H1 (cell line): ENCODE results near the gene TNIK. TPM values are rescaled to one million over a fixed set of nuclear protein-coding genes. Genes with fewer than 3 reads are reported as not detected.

ENCODE experiments used
- CTCF ChIA-PET: fragments of 300-600 bp; sonication (Branson Sonifier 250); formaldehyde crosslinking; loops from one replicate; lab custom pipeline; 2021; ENCODE audit not compliant: partially characterized antibody; lab: Charles Lee
- POLR2A ChIA-PET: fragments of 300-600 bp; sonication (Branson Sonifier 250); formaldehyde crosslinking; loops from one replicate; lab custom pipeline; 2021; ENCODE audit warnings: inconsistent platforms; ENCODE audit not compliant: partially characterized antibody; lab: Charles Lee
- DNase-seq, 2 experiments: peaks; one replicate each; pipeline versions ENCODE4 v3.0.0 to v3.0.0-alpha.2; 2010 to 2022; ENCODE audit warnings: low spot score in 2 of 2, low read depth in 1 of 2, mixed read lengths in 1 of 2
- FAIRE-seq: peaks from 2 replicates; lab custom pipeline; 2011; peaks lifted over from hg19 to GRCh38; lab: Jason Lieb, UNC
- H2AFZ ChIP-seq: 2 replicates; pipeline ENCODE4 v1.8.1; 2012; ENCODE audit warnings: low read length, inconsistent platforms
- H2AK5ac ChIP-seq: 2 replicates; pipeline ENCODE4 v1.6.1; 2013; ENCODE audit warnings: low read depth, low read length
- H2BK120ac ChIP-seq: replicated peaks from 2 replicates; pipeline ENCODE3; 2013; ENCODE audit warnings: low read depth, low read length, inconsistent platforms
- H2BK12ac ChIP-seq: 2 replicates; pipeline ENCODE4 v1.6.1; 2013; ENCODE audit warnings: low read depth, low read length
- H2BK15ac ChIP-seq: 2 replicates; pipeline ENCODE4 v1.6.1; 2013; ENCODE audit warnings: low read length
- H2BK20ac ChIP-seq: 2 replicates; pipeline ENCODE4 v1.6.1; 2013; ENCODE audit warnings: low read length
- H2BK5ac ChIP-seq: 2 replicates; pipeline ENCODE4 v1.6.1; 2013; ENCODE audit warnings: low read depth, low read length
- H3K14ac ChIP-seq: 2 replicates; pipeline ENCODE4 v1.6.1; 2013; ENCODE audit warnings: inconsistent platforms; ENCODE audit not compliant: insufficient read length
- H3K18ac ChIP-seq: 2 replicates; pipeline ENCODE4 v1.6.1; 2013; ENCODE audit warnings: low read length; ENCODE audit errors: extremely low read depth
- H3K23ac ChIP-seq: 2 replicates; pipeline ENCODE4 v1.6.1; 2013; ENCODE audit warnings: inconsistent platforms; ENCODE audit not compliant: insufficient read length
- H3K23me2 ChIP-seq: 2 replicates; pipeline ENCODE4 v1.6.1; 2013; ENCODE audit warnings: low read depth, low read length
- H3K27ac ChIP-seq: 2 replicates; pipeline ENCODE4 v1.6.1; 2011; ENCODE audit warnings: low read depth, low read length, inconsistent platforms
- H3K27me3 ChIP-seq, 4 experiments: replicated peaks in 1 of 4; 1 replicate in 1 of 4; 2 replicates in 3 of 4; pipeline versions ENCODE4 v1.6.1 to v1.8.1; 2011 to 2013; ENCODE audit warnings: low read length in 3 of 4, mild to moderate bottlenecking in 3 of 4, inconsistent platforms in 2 of 4, mixed read lengths in 2 of 4, moderate library complexity in 1 of 4; ENCODE audit not compliant: control insufficient read depth in 3 of 4, insufficient read depth in 3 of 4; ENCODE audit errors: extremely low read depth in 1 of 4
- H3K36me3 ChIP-seq, 4 experiments: 2 replicates each; pipeline versions ENCODE4 v1.6.1 to v1.8.1; 2011 to 2013; ENCODE audit warnings: mild to moderate bottlenecking in 4 of 4, low read length in 3 of 4, moderate library complexity in 2 of 4, control low read depth in 1 of 4, inconsistent platforms in 1 of 4; ENCODE audit not compliant: insufficient read depth in 4 of 4, control insufficient read depth in 2 of 4
- H3K4ac ChIP-seq: replicated peaks from 2 replicates; pipeline ENCODE3; 2013; ENCODE audit warnings: low read length, low read depth, mixed read lengths, inconsistent platforms; ENCODE audit not compliant: insufficient read length
- H3K4me1 ChIP-seq, 4 experiments: replicated peaks in 1 of 4; 1 replicate in 1 of 4; 2 replicates in 3 of 4; pipeline versions ENCODE4 v1.6.1 to v1.8.1; 2011 to 2013; ENCODE audit warnings: low read length in 3 of 4, inconsistent platforms in 2 of 4, mixed read lengths in 1 of 4; ENCODE audit not compliant: insufficient read depth in 4 of 4, control insufficient read depth in 3 of 4
- H3K4me2 ChIP-seq, 2 experiments: 2 replicates each; pipeline versions ENCODE4 v1.6.1 to v1.8.1; 2011 to 2013; ENCODE audit warnings: low read depth in 2 of 2, low read length in 2 of 2, control low read depth in 1 of 2, inconsistent platforms in 1 of 2, mild to moderate bottlenecking in 1 of 2; ENCODE audit not compliant: insufficient read depth in 1 of 2
- H3K4me3 ChIP-seq, 4 experiments: fragments of 200-600, 300-600 bp in 1 of 4; sonication (generic), shearing (Covaris generic), sonication (Bioruptor Twin) in 1 of 4; 2 replicates each; pipeline versions ENCODE4 v1.5.1 to v1.8.1; 2011 to 2016; ENCODE audit warnings: low read length in 4 of 4, low read depth in 3 of 4, control low read depth in 2 of 4, inconsistent platforms in 2 of 4, mild to moderate bottlenecking in 2 of 4, mixed read lengths in 1 of 4, moderate library complexity in 1 of 4; ENCODE audit not compliant: insufficient read depth in 2 of 4; ENCODE audit errors: extremely low read depth in 1 of 4
- H3K56ac ChIP-seq: replicated peaks from 2 replicates; pipeline ENCODE3; 2013; ENCODE audit warnings: low read depth, mild to moderate bottlenecking, mixed read lengths, low read length, inconsistent platforms; ENCODE audit not compliant: insufficient read length
- H3K79me1 ChIP-seq: 2 replicates; pipeline ENCODE4 v1.6.1; 2013; ENCODE audit warnings: low read depth, low read length, control low read depth
- H3K79me2 ChIP-seq, 2 experiments: 2 replicates each; pipeline versions ENCODE4 v1.6.1 to v1.8.1; 2012 to 2013; ENCODE audit warnings: low read length in 2 of 2, mild to moderate bottlenecking in 2 of 2, inconsistent platforms in 1 of 2; ENCODE audit not compliant: insufficient read depth in 2 of 2, control insufficient read depth in 1 of 2
- H3K9ac ChIP-seq, 4 experiments: replicated peaks in 1 of 4; 1 replicate in 1 of 4; 2 replicates in 3 of 4; pipeline versions ENCODE4 v1.6.1 to v1.8.1; 2011 to 2013; ENCODE audit warnings: low read depth in 3 of 4, low read length in 3 of 4, control low read depth in 2 of 4, mild to moderate bottlenecking in 2 of 4, moderate library complexity in 2 of 4, inconsistent platforms in 1 of 4; ENCODE audit errors: extremely low read depth in 1 of 4
- H3K9me3 ChIP-seq, 2 experiments: 2 replicates each; pipeline versions ENCODE4 v1.6.1 to v1.8.1; 2012 to 2013; ENCODE audit warnings: mild to moderate bottlenecking in 2 of 2, moderate library complexity in 2 of 2, control low read depth in 1 of 2, inconsistent platforms in 1 of 2, low read depth in 1 of 2, low read length in 1 of 2, mixed read lengths in 1 of 2; ENCODE audit not compliant: insufficient read depth in 2 of 2
- H4K20me1 ChIP-seq, 2 experiments: replicated peaks in 1 of 2; 2 replicates each; pipeline versions ENCODE3 to v1.8.1; 2011 to 2013; ENCODE audit warnings: inconsistent platforms in 2 of 2, low read length in 2 of 2, mild to moderate bottlenecking in 1 of 2; ENCODE audit not compliant: insufficient read depth in 2 of 2, control insufficient read depth in 1 of 2
- H4K5ac ChIP-seq: 2 replicates; pipeline ENCODE4 v1.6.1; 2013; ENCODE audit warnings: low read length, low read depth, mixed read lengths, inconsistent platforms; ENCODE audit not compliant: insufficient read length
- H4K8ac ChIP-seq: 2 replicates; pipeline ENCODE4 v1.8.0; 2013; ENCODE audit warnings: mild to moderate bottlenecking, moderate library complexity, low read length, inconsistent platforms; ENCODE audit not compliant: insufficient read depth; ENCODE audit errors: extremely low read depth
- H4K91ac ChIP-seq: replicated peaks from 2 replicates; pipeline ENCODE3; 2013; ENCODE audit warnings: low read length, mixed read lengths, inconsistent platforms; ENCODE audit not compliant: insufficient read length
- SIN3A ChIP-seq, 2 experiments: IDR thresholded peaks in 1 of 2; conservative IDR thresholded peaks in 1 of 2; 2 replicates each; pipeline ENCODE4 v1.6.1; 2011 to 2012; ENCODE audit warnings: low read length in 2 of 2, improper control_type of control experiment in 1 of 2, low read depth in 1 of 2, mild to moderate bottlenecking in 1 of 2
- YY1 ChIP-seq: IDR thresholded peaks from 2 replicates; pipeline ENCODE4 v1.6.1; 2011; ENCODE audit warnings: low read depth, mild to moderate bottlenecking, low read length
- WGBS, 2 experiments: shearing (Covaris generic) in 1 of 2; methylation state at CpG; one replicate each; pipeline versions ENCODE4 v1.1.6 to v1.1.7; 2013 to 2015; ENCODE audit warnings: low lambda C conversion rate in 2 of 2, mixed read lengths in 2 of 2, inconsistent platforms in 1 of 2, low coverage in 1 of 2, missing lambda C conversion rate in 1 of 2; ENCODE audit not compliant: insufficient replicate concordance in 2 of 2, insufficient coverage in 1 of 2, insufficient read length in 1 of 2; ENCODE audit errors: extremely low coverage in 1 of 2, missing lambda C conversion rate in 1 of 2; 5-methylcytosine and 5-hydroxymethylcytosine counted together
- polyA plus RNA-seq, 7 experiments: library from polyadenylated mRNA; depleted of rRNA in 3 of 7; stranded (reverse) in 5 of 7; unstranded in 2 of 7; fragments of >200 nt in 5 of 7; fragments of 200-250 nt in 2 of 7; gene quantifications; 1 replicate in 5 of 7; 2 replicates in 1 of 7; 4 replicates in 1 of 7; pipeline versions ENCODE4 v1.2.1 to v1.2.3, GENCODE V29; 2011 to 2013; ENCODE audit warnings: missing spikeins in 2 of 7, mixed read lengths in 2 of 7
- total RNA-seq: library from RNA; stranded (reverse); fragmentation: NEBNext Ultra II Directional; extraction: Animal tissue kit (Norgen Biotek cat#: 25700); gene quantifications from 2 replicates; pipeline ENCODE4 v1.2.1, GENCODE V29; 2021

TNIK gene
- total and polyA plus RNA-seq, 2 of the 8 experiments (the other 6 are each of a cell fraction or from before 2014, with no cell fraction given), result 7.4 to 42.0 TPM

DNA sequence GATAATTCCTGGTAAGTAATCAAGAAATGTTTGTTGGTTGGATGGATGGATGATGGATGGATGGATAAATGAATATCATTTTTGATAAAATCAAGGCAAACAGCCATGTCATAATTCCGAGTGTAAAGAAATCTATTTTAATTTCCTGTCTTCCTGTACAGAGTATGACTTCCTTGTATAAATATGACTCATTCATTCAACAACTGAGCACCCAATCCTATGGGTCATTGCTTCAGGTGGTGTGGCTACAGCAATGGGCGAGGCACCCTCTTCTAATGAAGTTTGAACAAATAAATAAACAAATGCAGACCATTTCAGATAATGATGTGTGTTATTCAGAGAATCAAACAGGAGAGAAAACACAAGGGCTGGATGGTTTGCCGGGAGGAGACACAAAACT, 198.7 kb downstream of the TNIK start:
- Histone ChIP-seq H3K9ac (no peak overlapping the region), H3K27me3 (no peaks in the 10 kb centered on the region), H2BK120ac (no peak overlapping the region), H2AK5ac (no peak overlapping the region), H3K14ac (no peak overlapping the region), H4K20me1 (no peaks in the 10 kb centered on the region), H4K5ac (no peak overlapping the region), H3K27ac (no peak overlapping the region), H2AFZ (no peak overlapping the region), H2BK5ac (no peak overlapping the region), H3K23ac (no peak overlapping the region), H3K18ac (no peak overlapping the region), H4K8ac (no peak overlapping the region), H3K23me2 (no peaks in the 10 kb centered on the region), H3K4me2 (no peak overlapping the region), H3K79me2 (peaks cover 0 to 17% of the 10 kb centered on the region in 2 experiments; a peak in 2 of 4 replicates), H3K4me1 (peaks cover 2 to 6% (median 4%) of the 10 kb centered on the region in 4 experiments; a peak in 5 of 7 replicates), H3K79me1 (no peaks in the 10 kb centered on the region), H4K91ac (no peak overlapping the region), H3K4me3 (no peak overlapping the region), H3K4ac (no peak overlapping the region), H3K36me3 (no peaks in the 10 kb centered on the region), H2BK15ac (no peak overlapping the region), H3K56ac (no peak overlapping the region), H2BK20ac (no peak overlapping the region), H2BK12ac (no peak overlapping the region), H3K9me3 (no peaks in the 10 kb centered on the region)
- 89% methylated on average over 3 of the region's 3 CpGs; no CpG with 5 or more reads in 1 of the 2 experiments for WGBS, 2 experiments
- POLR2A ChIA-PET, result no interaction called here
- no peak for TF ChIP-seq SIN3A (conservative IDR thresholded peaks at IDR 0.05 in 1 of 2, IDR thresholded peaks at IDR 0.05 in 1 of 2; ENCODE audit: low read depth in 1 of 2, low read length in 2 of 2)
- TF ChIP-seq YY1, result no peak
- no peak for FAIRE-seq
- no peak for DNase-seq
- CTCF ChIA-PET, result no interaction called here
